Measurements from ENCODE around the gene ZNF273.
"Not testable (repeated sequence)": the region's sequence is repeated elsewhere in the genome, so short reads cannot be mapped to it uniquely, and the experiment has no call there.

ZNF273 gene

DNA sequence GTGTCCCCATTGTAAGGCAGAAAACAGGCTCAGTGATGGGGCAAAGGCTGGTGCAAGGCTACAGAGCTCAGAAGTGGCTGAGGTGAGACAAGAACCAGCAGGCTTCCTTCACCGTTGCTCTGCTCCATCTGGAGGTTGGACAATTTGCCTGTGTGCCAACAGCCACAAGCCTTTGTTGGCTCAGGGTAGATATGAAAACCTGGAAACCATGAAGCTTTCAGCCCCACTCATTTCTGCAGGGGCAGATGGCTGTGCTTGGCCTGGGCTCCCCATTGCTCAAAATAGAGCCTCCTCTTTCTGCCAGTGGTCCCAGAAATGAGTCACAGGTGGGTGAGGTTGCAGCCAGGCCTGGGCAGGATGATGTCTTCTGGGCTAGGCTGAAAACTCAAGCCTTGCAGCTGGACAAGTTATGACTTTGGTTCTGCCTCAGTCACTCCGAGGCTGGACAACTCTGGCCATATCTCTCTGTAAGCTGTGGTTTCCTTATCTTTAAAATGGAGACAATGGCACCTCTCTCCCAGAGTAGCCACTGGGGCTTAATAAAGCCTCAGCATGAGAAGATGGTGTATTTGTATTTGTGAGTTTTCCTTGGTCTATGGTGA is 12.2 kb upstream of the ZNF273 start:
- no peak for DNase-seq (ENCODE audit: extremely low read depth, insufficient read length)
- Histone ChIP-seq H3K36me3 (ENCODE audit: control insufficient read depth, insufficient read depth, low read length) (no peaks in the 10 kb centered on the region), H3K27me3 (replicated peaks; ENCODE audit: control insufficient read depth, insufficient read depth, low read length) (no peaks in the 10 kb centered on the region; the same call in 1 of the 2 replicates), H3K4me3 (replicated peaks; ENCODE audit: low read depth, low read length) (no peak overlapping the region)
- TF ChIP-seq, protein P1, sequence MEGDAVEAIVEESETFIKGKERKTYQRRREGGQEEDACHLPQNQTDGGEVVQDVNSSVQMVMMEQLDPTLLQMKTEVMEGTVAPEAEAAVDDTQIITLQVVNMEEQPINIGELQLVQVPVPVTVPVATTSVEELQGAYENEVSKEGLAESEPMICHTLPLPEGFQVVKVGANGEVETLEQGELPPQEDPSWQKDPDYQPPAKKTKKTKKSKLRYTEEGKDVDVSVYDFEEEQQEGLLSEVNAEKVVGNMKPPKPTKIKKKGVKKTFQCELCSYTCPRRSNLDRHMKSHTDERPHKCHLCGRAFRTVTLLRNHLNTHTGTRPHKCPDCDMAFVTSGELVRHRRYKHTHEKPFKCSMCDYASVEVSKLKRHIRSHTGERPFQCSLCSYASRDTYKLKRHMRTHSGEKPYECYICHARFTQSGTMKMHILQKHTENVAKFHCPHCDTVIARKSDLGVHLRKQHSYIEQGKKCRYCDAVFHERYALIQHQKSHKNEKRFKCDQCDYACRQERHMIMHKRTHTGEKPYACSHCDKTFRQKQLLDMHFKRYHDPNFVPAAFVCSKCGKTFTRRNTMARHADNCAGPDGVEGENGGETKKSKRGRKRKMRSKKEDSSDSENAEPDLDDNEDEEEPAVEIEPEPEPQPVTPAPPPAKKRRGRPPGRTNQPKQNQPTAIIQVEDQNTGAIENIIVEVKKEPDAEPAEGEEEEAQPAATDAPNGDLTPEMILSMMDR (IDR thresholded peaks at IDR 0.05; ENCODE audit: insufficient read depth, low read length, poor library complexity, severe bottlenecking) = no peak

DNA sequence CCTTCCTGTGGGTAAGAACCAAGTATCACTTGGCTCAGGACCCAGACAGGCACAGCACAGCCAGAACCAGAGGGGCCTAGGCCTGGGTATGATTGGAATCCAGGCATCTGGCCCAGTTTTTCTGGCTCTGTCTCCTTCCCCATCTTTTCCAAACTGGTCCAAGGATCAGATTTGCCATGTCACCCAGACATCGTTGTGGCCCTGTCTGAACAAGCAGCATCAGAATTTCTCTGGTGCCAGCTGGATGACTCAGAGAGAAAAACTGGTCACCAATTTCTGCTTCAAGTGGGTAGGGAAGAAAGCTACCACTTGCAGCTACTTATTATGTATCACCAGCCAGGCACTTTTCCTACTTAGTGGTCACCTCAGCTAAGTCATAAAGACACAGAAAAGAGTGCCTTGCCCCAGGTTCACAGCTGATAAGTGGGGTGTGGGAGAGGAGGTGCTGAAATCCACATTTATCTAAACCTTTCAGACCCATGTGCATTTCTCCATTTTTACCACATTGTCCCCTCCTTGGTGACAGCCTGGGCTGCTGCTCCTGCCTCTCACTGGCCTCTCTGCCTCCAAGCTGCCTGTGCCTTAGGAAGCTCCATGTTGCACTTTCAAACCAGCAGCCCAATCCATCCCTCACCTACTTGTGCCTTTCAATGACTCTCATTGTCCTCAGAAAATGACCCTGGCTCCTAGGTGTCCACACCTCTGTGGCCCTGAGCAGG is 11.6 kb upstream of the ZNF273 start:
- not testable (repeated sequence) for DNase-seq (ENCODE audit: extremely low read depth, insufficient read length); H3K36me3 ChIP-seq (ENCODE audit: control insufficient read depth, insufficient read depth, low read length); H3K4me3 ChIP-seq (replicated peaks; ENCODE audit: low read depth, low read length); H3K27me3 ChIP-seq (replicated peaks; ENCODE audit: control insufficient read depth, insufficient read depth, low read length)

DNA sequence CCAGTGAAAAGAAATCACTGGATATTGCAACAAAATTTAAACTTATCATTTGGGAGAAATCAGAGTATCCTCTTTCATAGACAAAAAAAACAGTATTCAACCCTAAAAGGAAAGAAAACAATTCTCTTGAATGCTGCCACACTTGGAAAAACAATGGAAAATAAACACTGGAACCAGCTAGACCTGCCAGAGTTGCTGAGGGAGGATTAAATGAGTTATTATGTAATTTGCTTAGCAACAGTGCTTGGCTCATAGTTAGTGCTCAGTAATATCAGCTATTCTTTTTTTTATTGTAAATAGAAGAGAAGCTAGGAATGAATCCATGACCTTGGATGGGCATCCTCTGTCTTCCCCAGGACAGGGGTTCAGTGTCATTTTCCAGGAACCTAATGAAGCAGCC is 11.0 kb upstream of the ZNF273 start:
- TF ChIP-seq, protein P1 (IDR thresholded peaks at IDR 0.05; ENCODE audit: insufficient read depth, low read length, poor library complexity, severe bottlenecking) = no peak
- Histone ChIP-seq H3K27me3 (replicated peaks; ENCODE audit: control insufficient read depth, insufficient read depth, low read length) (no peaks in the 10 kb centered on the region; the same call in 1 of the 2 replicates), H3K36me3 (ENCODE audit: control insufficient read depth, insufficient read depth, low read length) (no peaks in the 10 kb centered on the region)

DNA sequence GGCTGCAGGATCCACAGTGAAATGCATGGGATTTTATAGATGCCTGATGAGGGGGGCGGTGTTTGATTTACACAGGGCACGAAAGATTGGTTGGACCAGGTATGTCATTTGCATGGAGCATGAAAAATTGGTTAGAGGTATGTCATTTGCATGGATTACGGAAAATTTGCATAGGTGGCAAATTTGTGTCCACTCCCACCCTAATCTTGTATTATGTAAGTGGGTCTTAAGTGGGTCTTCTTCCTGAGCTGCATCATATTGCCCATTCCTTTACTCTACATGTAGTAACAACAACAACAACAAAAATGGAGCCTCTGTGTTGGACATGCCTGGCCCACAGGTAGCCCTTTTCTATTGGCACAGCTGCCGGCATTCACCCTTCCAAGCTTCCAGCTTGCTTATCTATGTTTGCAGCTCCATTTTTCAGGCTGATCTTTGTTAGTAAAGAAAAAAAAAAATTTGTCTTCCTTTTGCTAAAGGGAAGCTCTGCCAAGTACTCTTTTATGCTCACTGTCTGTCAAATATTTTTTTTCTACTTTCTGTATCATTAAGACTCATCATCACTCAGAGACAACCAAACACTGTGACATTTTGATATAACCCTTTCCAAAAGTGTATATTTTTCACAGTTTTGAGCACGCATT is 10.3 kb upstream of the ZNF273 start:
- no peak overlapping the region for H3K4me3 ChIP-seq (replicated peaks; ENCODE audit: low read depth, low read length)
- TF ChIP-seq, protein P1 (IDR thresholded peaks at IDR 0.05; ENCODE audit: insufficient read depth, low read length, poor library complexity, severe bottlenecking) = no peak
- DNase-seq (ENCODE audit: extremely low read depth, insufficient read length) = no peak

More for the DNA sequence above, 11.0 kb upstream of the ZNF273 start:
- DNase-seq (ENCODE audit: extremely low read depth, insufficient read length) = no peak
- no peak overlapping the region for H3K4me3 ChIP-seq (replicated peaks; ENCODE audit: low read depth, low read length)

DNA sequence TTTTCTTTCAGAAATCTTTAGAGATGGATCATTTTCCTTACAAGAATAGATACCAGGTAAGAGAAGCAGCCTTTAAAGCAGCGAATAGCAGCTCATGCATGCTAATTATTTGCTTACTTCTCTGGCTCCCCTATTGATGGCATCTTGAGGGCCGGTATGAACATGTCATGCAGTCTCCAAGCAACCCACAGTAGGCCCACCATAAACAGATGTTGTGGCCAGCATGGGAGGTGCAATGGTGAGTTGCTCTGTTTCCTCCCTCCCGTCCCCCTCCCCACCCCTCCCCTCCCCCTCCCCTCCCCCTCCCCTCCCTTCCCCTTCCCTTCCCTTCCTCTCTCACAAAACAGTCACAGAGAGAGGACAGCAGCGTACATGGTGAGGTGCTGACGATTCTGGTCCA is 9.7 kb upstream of the ZNF273 start:
- Histone ChIP-seq H3K36me3 (ENCODE audit: control insufficient read depth, insufficient read depth, low read length) (no peaks in the 10 kb centered on the region), H3K27me3 (replicated peaks; ENCODE audit: control insufficient read depth, insufficient read depth, low read length) (no peaks in the 10 kb centered on the region; the same call in 1 of the 2 replicates), H3K4me3 (replicated peaks; ENCODE audit: low read depth, low read length) (no peak overlapping the region)
- DNase-seq (ENCODE audit: extremely low read depth, insufficient read length) = no peak
- TF ChIP-seq, protein P1 (IDR thresholded peaks at IDR 0.05; ENCODE audit: insufficient read depth, low read length, poor library complexity, severe bottlenecking) = no peak

More for the DNA sequence above, 10.3 kb upstream of the ZNF273 start:
- H3K27me3 ChIP-seq (replicated peaks; ENCODE audit: control insufficient read depth, insufficient read depth, low read length) = no peaks in the 10 kb centered on the region; the same call in 1 of the 2 replicates
- no peaks in the 10 kb centered on the region for H3K36me3 ChIP-seq (ENCODE audit: control insufficient read depth, insufficient read depth, low read length)

- H3K4me3 ChIP-seq (replicated peaks; ENCODE audit: low read depth, low read length) = peak overlapping the region; percentile 90
- not testable (repeated sequence) for DNase-seq (ENCODE audit: extremely low read depth, insufficient read length); H3K27me3 ChIP-seq (replicated peaks; ENCODE audit: control insufficient read depth, insufficient read depth, low read length); H3K36me3 ChIP-seq (ENCODE audit: control insufficient read depth, insufficient read depth, low read length)
Observed at GRCh38 chr7:64902461-64902805, 640 bp upstream of the ZNF273 start.

All from GM06990 (cell line).